Choroid plexus epithelial cell (primary cell): Measurements from ENCODE around the gene CDT1.

Source experiments
- DNase-seq: peaks from one replicate; pipeline ENCODE4 v3.0.0-alpha.2; 2010; ENCODE audit warnings: low read depth
- H3K4me3 ChIP-seq: 2 replicates; pipeline ENCODE4 v1.5.1; 2011; ENCODE audit warnings: low read depth, mild to moderate bottlenecking, control low read depth, low read length, moderate library complexity
- CTCF ChIP-seq: conservative IDR thresholded peaks from 2 replicates; pipeline ENCODE4 v1.5.1; 2011; ENCODE audit warnings: low read depth, mild to moderate bottlenecking, control low read depth, inconsistent platforms, low read length, moderate library complexity

The CDT1 gene

GRCh38 chr16:88841521-88842307 lies 38.1 kb downstream of the CDT1 start:
- no peak for TF ChIP-seq CTCF
- H3K4me3 ChIP-seq = no peak overlapping the region
- DNase-seq = no peak

- no peak for TF ChIP-seq CTCF
- DNase-seq = no peak
- H3K4me3 ChIP-seq = no peak overlapping the region
These were observed 38.7 kb downstream of the CDT1 start for GRCh38 chr16:88842308-88842756.

GRCh38 chr16:88842806-88843205 lies 39.2 kb downstream of the CDT1 start:
- no peak for TF ChIP-seq CTCF
- no peak for DNase-seq
- no peak overlapping the region for H3K4me3 ChIP-seq

- no peak for DNase-seq
- no peak for TF ChIP-seq CTCF
- no peak overlapping the region for H3K4me3 ChIP-seq
These were observed 39.7 kb downstream of the CDT1 start for GRCh38 chr16:88843256-88843655.

GRCh38 chr16:88844419-88845036 lies 40.9 kb downstream of the CDT1 start:
- peak; percentile 38 for TF ChIP-seq CTCF
- no peak for DNase-seq
- no peak overlapping the region for H3K4me3 ChIP-seq

GRCh38 chr16:88846088-88846487 lies 42.5 kb downstream of the CDT1 start:
- TF ChIP-seq CTCF = no peak
- peak; percentile 16 for DNase-seq
- no peak overlapping the region for H3K4me3 ChIP-seq
